WTC11 (cell line): ENCODE results near the gene ABL1. TPM values are rescaled to one million over a fixed set of nuclear protein-coding genes. Genes with fewer than 3 reads are reported as not detected.

Experiments
- ATAC-seq: fragments of 200-7000 bp; cut with Tn5 transposase; 2 replicates; pipeline ENCODE4 v1.10.0; 2021; ENCODE audit warnings: mild to moderate bottlenecking, moderate library complexity
- CTCF ChIA-PET: fragments of 300-600 bp; sonication (Branson Sonifier 250); formaldehyde crosslinking; loops from one replicate; lab custom pipeline; 2021; ENCODE audit warnings: antibody characterized with exemption; lab: Charles Lee
- POLR2A ChIA-PET: fragments of 350-600 bp; sonication (Branson Sonifier 250); formaldehyde crosslinking; loops from one replicate; lab custom pipeline; 2021; ENCODE audit warnings: antibody characterized with exemption; lab: Charles Lee
- DNase-seq: peaks from one replicate; pipeline ENCODE4 v3.0.0; 2021; ENCODE audit warnings: low spot score
- H3K27ac Mint-ChIP-seq: 2 replicates; pipeline ENCODE4 v1.8.0; 2021; ENCODE audit warnings: mixed read lengths
- H3K27me3 Mint-ChIP-seq: 2 replicates; pipeline ENCODE4 v1.8.0; 2021; ENCODE audit warnings: low read depth, mild to moderate bottlenecking, moderate library complexity, mixed read lengths
- H3K36me3 Mint-ChIP-seq: 2 replicates; pipeline ENCODE4 v1.8.0; 2021; ENCODE audit warnings: mixed read lengths
- H3K4me1 Mint-ChIP-seq: 2 replicates; pipeline ENCODE4 v1.8.0; 2022; ENCODE audit warnings: mixed read lengths
- H3K4me3 Mint-ChIP-seq: 2 replicates; pipeline ENCODE4 v1.8.0; 2021; ENCODE audit warnings: mild to moderate bottlenecking, moderate library complexity, mixed read lengths
- H3K9me3 Mint-ChIP-seq: 2 replicates; pipeline ENCODE4 v1.8.0; 2021; ENCODE audit warnings: mixed read lengths
- ATF6 ChIP-seq: sonication (generic); formaldehyde crosslinking; IDR thresholded peaks from 2 replicates; pipeline ENCODE4 v1.8.1; 2023; ENCODE audit warnings: mild to moderate bottlenecking, missing genetic modification reagents
- ERG ChIP-seq: fragments of 250-450 bp; sonication (Bioruptor Pico); IDR thresholded peaks from 2 replicates; pipeline ENCODE4 v1.8.0; 2021; ENCODE audit warnings: mild to moderate bottlenecking
- FOXJ3 ChIP-seq: sonication (generic); formaldehyde crosslinking; IDR thresholded peaks from 2 replicates; pipeline ENCODE4 v1.9.0; 2021; ENCODE audit warnings: missing genetic modification reagents, mild to moderate bottlenecking, borderline replicate concordance
- FOXP4 ChIP-seq: sonication (generic); formaldehyde crosslinking; IDR thresholded peaks from 2 replicates; pipeline ENCODE4 v1.8.0; 2022; ENCODE audit warnings: mild to moderate bottlenecking, missing genetic modification reagents
- GTF2I ChIP-seq: fragments of 250-450 bp; sonication (Bioruptor Pico); conservative IDR thresholded peaks from 2 replicates; pipeline ENCODE4 v1.4.0; 2021; ENCODE audit warnings: mild to moderate bottlenecking
- MYBL2 ChIP-seq: sonication (generic); formaldehyde crosslinking; IDR thresholded peaks from 2 replicates; pipeline ENCODE4 v1.8.1; 2023; ENCODE audit warnings: mild to moderate bottlenecking, moderate library complexity, missing genetic modification reagents
- NFE2L1 ChIP-seq: sonication (generic); formaldehyde crosslinking; IDR thresholded peaks from 2 replicates; pipeline ENCODE4 v1.8.1; 2023; ENCODE audit warnings: missing genetic modification reagents
- NFYB ChIP-seq: sonication (generic); formaldehyde crosslinking; conservative IDR thresholded peaks from 2 replicates; pipeline ENCODE4 v1.8.0; 2022; ENCODE audit warnings: low read depth, missing genetic modification reagents
- NR1H2 ChIP-seq: sonication (generic); formaldehyde crosslinking; IDR thresholded peaks from 2 replicates; pipeline ENCODE4 v1.9.0; 2021; ENCODE audit warnings: mild to moderate bottlenecking, moderate library complexity, missing genetic modification reagents
- NR2C2 ChIP-seq: sonication (generic); formaldehyde crosslinking; IDR thresholded peaks from 2 replicates; pipeline ENCODE4 v1.8.0; 2022; ENCODE audit warnings: mild to moderate bottlenecking, missing genetic modification reagents
- PREB ChIP-seq: sonication (generic); formaldehyde crosslinking; IDR thresholded peaks from 2 replicates; pipeline ENCODE4 v1.8.1; 2022; ENCODE audit warnings: mild to moderate bottlenecking, missing genetic modification reagents, moderate library complexity, borderline replicate concordance
- RORB ChIP-seq: fragments of 250-450 bp; sonication (Bioruptor Pico); IDR thresholded peaks from 2 replicates; pipeline ENCODE4 v1.9.0; 2021; ENCODE audit warnings: mild to moderate bottlenecking
- STAT6 ChIP-seq: sonication (generic); formaldehyde crosslinking; conservative IDR thresholded peaks from 2 replicates; pipeline ENCODE4 v1.8.1; 2023; ENCODE audit warnings: mild to moderate bottlenecking, low read depth, missing genetic modification reagents, moderate library complexity
- ZNF263 ChIP-seq: sonication (generic); formaldehyde crosslinking; IDR thresholded peaks from 2 replicates; pipeline ENCODE4 v1.8.1; 2022; ENCODE audit warnings: low read depth, mild to moderate bottlenecking, moderate library complexity, missing genetic modification reagents
- ZNF317 ChIP-seq: sonication (generic); formaldehyde crosslinking; IDR thresholded peaks from 2 replicates; pipeline ENCODE4 v1.8.1; 2023; ENCODE audit warnings: low read depth, mild to moderate bottlenecking, moderate library complexity, missing genetic modification reagents, borderline replicate concordance
- total RNA-seq: library from RNA; stranded (reverse); gene quantifications from 3 replicates; pipeline ENCODE4 v1.2.3, GENCODE V29; 2021

ABL1 gene
- total RNA-seq, 1 experiment from 2014 or later, result 104 TPM

GRCh38 chr9:130854835-130855234, 19.8 kb downstream of the ABL1 start:
- Mint-ChIP-seq H3K4me3 (no peak overlapping the region), H3K27me3 (no peaks in the 10 kb centered on the region), H3K4me1 (peaks cover 18% of the 10 kb centered on the region), H3K27ac (no peak overlapping the region), H3K36me3 (peaks cover 38% of the 10 kb centered on the region), H3K9me3 (peaks cover 3% of the 10 kb centered on the region)
- ATAC-seq, result 0 out of 2 replicates have a peak, but pooled peaks have one; percentile 51
- no peak for DNase-seq
- CTCF ChIA-PET, result interaction anchor here (0.7 to 1.4 kb wide), 6 partner anchors 8 to 97 kb away, joined by 3 to 6 read pairs (median 4); no protein-coding TSS in a partner anchor
- no peak for TF ChIP-seq FOXP4 (CRISPR knock-in tag)
- TF ChIP-seq GTF2I (CRISPR knock-in tag), result no peak
- no peak for TF ChIP-seq ATF6 (CRISPR knock-in tag)
- TF ChIP-seq NR2C2 (CRISPR knock-in tag), result no peak
- TF ChIP-seq NFYB (CRISPR knock-in tag), result no peak
- TF ChIP-seq ERG (CRISPR knock-in tag), result no peak
- TF ChIP-seq, all 79 proteins: peak for 0
- POLR2A ChIA-PET, result no interaction called here

GRCh38 chr9:130856474-130856873, 21.4 kb downstream of the ABL1 start:
- CTCF ChIA-PET, result no interaction called here
- Mint-ChIP-seq H3K27me3 (no peaks in the 10 kb centered on the region), H3K36me3 (peaks cover 35% of the 10 kb centered on the region), H3K4me3 (no peak overlapping the region), H3K27ac (0 out of 2 replicates have a peak overlapping the region, but pooled peaks have one; percentile 27), H3K4me1 (peaks cover 23% of the 10 kb centered on the region), H3K9me3 (no peaks in the 10 kb centered on the region)
- no peak for TF ChIP-seq PREB (CRISPR knock-in tag)
- TF ChIP-seq RORB (CRISPR knock-in tag), result no peak
- TF ChIP-seq MYBL2, result no peak
- no peak for TF ChIP-seq STAT6
- no peak for TF ChIP-seq ZNF317
- TF ChIP-seq NR1H2, result no peak
- TF ChIP-seq NFE2L1, result no peak
- TF ChIP-seq FOXJ3 (CRISPR knock-in tag), result no peak
- no peak for TF ChIP-seq ZNF263 (CRISPR knock-in tag)
- DNase-seq, result no peak
- no peak for ATAC-seq
- POLR2A ChIA-PET, result no interaction called here
